T-cell (primary cell): Measurements from ENCODE around the gene HEATR5B. TPM values are rescaled to one million over a fixed set of nuclear protein-coding genes. Genes with fewer than 3 reads are reported as not detected.
"Not testable (repeated sequence)": the region's sequence is repeated elsewhere in the genome, so short reads cannot be mapped to it uniquely, and the experiment has no call there.

Source experiments
- ATAC-seq, 4 experiments: fragments of 200-7000 bp in 3 of 4; fragments of 150-1000 bp in 1 of 4; cut with Tn5 transposase; replicated peaks in 1 of 4; 1 replicate in 3 of 4; 2 replicates in 1 of 4; pipeline ENCODE4 v1.10.0; 2021; ENCODE audit warnings: moderate library complexity in 3 of 4, mild to moderate bottlenecking in 2 of 4, moderate number of reproducible peaks in 1 of 4
- CTCF ChIA-PET, 2 donors: fragments of 300-600 bp; sonication (Branson Sonifier 250); formaldehyde crosslinking; loops; one replicate each; lab custom pipeline; 2022; ENCODE audit warnings: antibody characterized with exemption in 2 of 2; lab: Charles Lee
- POLR2A ChIA-PET, 2 donors: fragments of 300-600 bp; sonication (Branson Sonifier 250); formaldehyde crosslinking; loops; one replicate each; lab custom pipeline; 2022; ENCODE audit warnings: antibody characterized with exemption in 2 of 2; lab: Charles Lee
- DNase-seq, 35 experiments: peaks; one replicate each; pipeline versions ENCODE4 v3.0.0 to v3.0.0-alpha.2; 2013 to 2023
- H3K27ac ChIP-seq: one replicate; pipeline ENCODE4 v1.5.1; 2013; ENCODE audit warnings: low read length
- H3K27me3 ChIP-seq, 2 experiments: replicated peaks in 1 of 2; 1 replicate in 1 of 2; 2 replicates in 1 of 2; pipeline versions ENCODE4 v1.6.1 to v1.7.0; 2013; ENCODE audit warnings: low read length in 1 of 2, mixed read lengths in 1 of 2; ENCODE audit not compliant: control insufficient read depth in 2 of 2, insufficient read depth in 2 of 2; ENCODE audit errors: extremely low read depth in 1 of 2
- H3K36me3 ChIP-seq, 2 donors: 1 replicate in 1 of 2; 2 replicates in 1 of 2; pipeline versions ENCODE4 v1.6.1 to v1.7.0; 2013; ENCODE audit warnings: low read length in 1 of 2; ENCODE audit not compliant: control insufficient read depth in 2 of 2, insufficient read depth in 1 of 2; ENCODE audit errors: extremely low read depth in 1 of 2
- H3K4me1 ChIP-seq, 2 experiments: 1 replicate in 1 of 2; 2 replicates in 1 of 2; pipeline versions ENCODE4 v1.6.1 to v1.7.0; 2013; ENCODE audit warnings: low read length in 2 of 2, mixed read lengths in 1 of 2; ENCODE audit not compliant: insufficient read depth in 2 of 2, control insufficient read depth in 1 of 2; ENCODE audit errors: extremely low read depth in 1 of 2
- H3K4me3 ChIP-seq, 2 donors: 1 replicate in 1 of 2; 2 replicates in 1 of 2; pipeline versions ENCODE4 v1.5.1 to v1.7.0; 2013; ENCODE audit warnings: mild to moderate bottlenecking in 2 of 2, low read length in 1 of 2, moderate library complexity in 1 of 2; ENCODE audit not compliant: control insufficient read depth in 1 of 2; ENCODE audit errors: extremely low read depth in 1 of 2
- H3K9me3 ChIP-seq: 2 replicates; pipeline ENCODE4 v1.7.0; 2013
- H3K27ac Mint-ChIP-seq, 2 donors: one replicate each; pipeline ENCODE4 v1.8.0; 2020 to 2021; ENCODE audit warnings: mild to moderate bottlenecking in 2 of 2, mixed read lengths in 2 of 2
- H3K27me3 Mint-ChIP-seq, 2 donors: one replicate each; pipeline ENCODE4 v1.8.0; 2021 to 2022; ENCODE audit warnings: mixed read lengths in 2 of 2
- H3K36me3 Mint-ChIP-seq: one replicate; pipeline ENCODE4 v1.8.0; 2021; ENCODE audit warnings: mixed read lengths
- H3K4me1 Mint-ChIP-seq, 3 donors: one replicate each; pipeline ENCODE4 v1.8.0; 2020 to 2022; ENCODE audit warnings: mixed read lengths in 3 of 3, mild to moderate bottlenecking in 1 of 3
- H3K4me3 Mint-ChIP-seq, 3 donors: one replicate each; pipeline ENCODE4 v1.8.0; 2020 to 2022; ENCODE audit warnings: mild to moderate bottlenecking in 3 of 3, mixed read lengths in 3 of 3, moderate library complexity in 3 of 3
- H3K9me3 Mint-ChIP-seq, 3 donors: one replicate each; pipeline ENCODE4 v1.8.0; 2020 to 2022; ENCODE audit warnings: mixed read lengths in 3 of 3
- WGBS: methylation state at CpG from one replicate; pipeline ENCODE4 v1.1.5; 2013; ENCODE audit warnings: missing lambda C conversion rate; ENCODE audit not compliant: insufficient coverage; 5-methylcytosine and 5-hydroxymethylcytosine counted together
- total RNA-seq, 35 experiments: library from RNA in 6 of 35; stranded (reverse) in 6 of 35; fragments of 120-200 nt in 1 of 35; gene quantifications; one replicate each; pipeline versions ENCODE4 v1.2.1 to v1.2.4 and lab custom pipeline; 2013 to 2026

HEATR5B gene
- total RNA-seq, 5 donors from 2014 or later (not counting 1 experiment from before 2014, with no cell fraction given) = 35.5 to 41.2 (median 41.0) TPM

DNA sequence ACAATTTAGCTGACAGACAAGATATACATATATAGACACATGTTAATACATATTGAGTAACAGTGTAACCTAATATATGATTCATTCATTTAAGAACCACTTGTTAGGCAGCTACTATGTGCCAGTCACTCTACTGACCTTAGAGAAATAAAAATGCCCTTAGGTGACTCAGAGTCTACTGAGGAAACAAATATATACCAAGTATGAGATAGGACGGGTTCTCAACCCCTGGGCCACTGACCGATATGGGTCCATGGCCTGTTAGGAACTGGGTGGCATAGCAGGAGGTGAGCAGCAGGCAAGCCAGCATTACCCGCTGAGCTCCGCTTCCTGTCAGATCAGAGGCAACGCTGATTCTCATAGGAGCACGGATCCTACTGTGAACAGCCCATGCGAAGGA is 132.6 kb downstream of the HEATR5B start:
- no peaks in the 10 kb centered on the region for H3K9me3 ChIP-seq
- H3K27ac ChIP-seq = no peak overlapping the region
- POLR2A ChIA-PET = interaction anchor here in 1 of 2 donors (0.7 kb wide), 1 partner anchor 1082 kb away, joined by 12 read pairs; no protein-coding TSS in a partner anchor
- Mint-ChIP-seq H3K4me3 (no peak overlapping the region), H3K27ac (peak overlapping the region in 1 of 2 donors; percentile 48), H3K36me3 (peaks cover 13% of the 10 kb centered on the region), H3K27me3 (no peaks in the 10 kb centered on the region), H3K9me3 (no peaks in the 10 kb centered on the region), H3K4me1 (peaks cover 53 to 61% (median 58%) of the 10 kb centered on the region in 3 donors)
- CTCF ChIA-PET = no interaction called here
- ATAC-seq (no peak), DNase-seq (no peak)
- whole genome bisulfite sequencing = 84% methylated on average over 4 of the region's 7 CpGs
- H3K27me3 ChIP-seq = no peaks in the 10 kb centered on the region
- peaks cover 0 to 2% of the 10 kb centered on the region in 2 experiments for H3K4me1 ChIP-seq
- no peak overlapping the region for H3K4me3 ChIP-seq
- H3K36me3 ChIP-seq = peaks cover 0 to 8% of the 10 kb centered on the region in 2 donors

DNA sequence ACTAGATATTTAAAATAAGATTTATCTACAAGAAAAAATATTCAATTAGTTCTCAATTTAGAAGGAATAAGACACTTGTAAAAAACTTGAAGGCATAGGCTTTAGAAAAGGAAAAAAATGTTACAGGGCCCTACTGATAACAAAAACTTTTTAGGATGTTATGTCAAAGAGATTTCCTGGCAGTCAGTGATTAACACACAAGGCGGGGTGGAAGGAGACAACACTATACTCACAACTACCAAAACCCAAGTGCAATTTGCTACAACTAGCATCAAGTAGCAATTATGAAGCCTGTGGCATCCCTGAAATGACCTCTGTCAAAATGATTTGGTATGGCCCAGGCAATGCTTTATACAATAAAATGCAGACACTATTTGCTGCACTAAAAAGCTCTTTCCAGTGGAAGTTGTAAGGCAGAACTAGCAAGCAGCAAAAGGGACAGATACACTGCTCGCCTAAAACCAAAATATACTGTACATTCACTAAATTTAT is 133.1 kb downstream of the HEATR5B start:
- ChIA-PET POLR2A (no interaction called here), CTCF (no interaction called here)
- Histone ChIP-seq H3K4me1 (peaks cover 0 to 2% of the 10 kb centered on the region in 2 experiments), H3K4me3 (no peak overlapping the region), H3K27me3 (no peaks in the 10 kb centered on the region), H3K36me3 (peaks cover 0 to 8% of the 10 kb centered on the region in 2 donors), H3K9me3 (no peaks in the 10 kb centered on the region), H3K27ac (no peak overlapping the region)
- no peak overlapping the region for H3K4me3 Mint-ChIP-seq
- DNase-seq = no peak
- H3K9me3 Mint-ChIP-seq = no peaks in the 10 kb centered on the region
- H3K27me3 Mint-ChIP-seq = no peaks in the 10 kb centered on the region
- no CpG with 5 or more reads among the region's 2 CpGs for WGBS
- ATAC-seq = no peak
- peak overlapping the region in 1 of 2 donors; percentile 29 for H3K27ac Mint-ChIP-seq
- peaks cover 49 to 58% (median 56%) of the 10 kb centered on the region in 3 donors for H3K4me1 Mint-ChIP-seq
- H3K36me3 Mint-ChIP-seq = peaks cover 13% of the 10 kb centered on the region

DNA sequence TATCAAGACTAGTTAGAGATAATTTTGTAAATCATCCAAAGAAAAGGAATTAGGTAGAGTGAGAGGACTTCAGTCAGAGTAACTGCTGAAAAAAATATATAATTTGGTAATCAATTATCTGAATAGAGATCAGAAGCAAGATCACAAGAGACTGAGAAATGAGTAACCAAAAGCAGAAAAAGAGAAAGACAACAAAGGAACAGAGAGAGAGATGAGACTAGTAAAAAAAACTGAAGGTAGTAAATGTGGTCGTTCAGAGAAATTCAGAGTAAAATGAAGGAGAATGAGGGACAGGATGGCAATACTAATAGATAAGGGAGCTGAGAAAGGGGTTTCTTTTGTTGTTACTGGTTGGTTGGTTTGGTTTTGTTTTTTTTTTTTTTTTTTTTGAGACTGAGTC is 134.3 kb downstream of the HEATR5B start:
- H3K36me3 Mint-ChIP-seq = peaks cover 11% of the 10 kb centered on the region
- ATAC-seq = no peak
- 67% methylated on average over 1 of the region's 1 CpG for WGBS
- H3K27me3 ChIP-seq = no peaks in the 10 kb centered on the region
- H3K4me1 Mint-ChIP-seq = peaks cover 40 to 47% (median 47%) of the 10 kb centered on the region in 3 donors
- H3K27me3 Mint-ChIP-seq = no peaks in the 10 kb centered on the region
- no peaks in the 10 kb centered on the region for H3K9me3 Mint-ChIP-seq
- POLR2A ChIA-PET = interaction anchor here in 1 of 2 donors (0.5 kb wide), 1 partner anchor 349 kb away, joined by 3 read pairs; no protein-coding TSS in a partner anchor
- peaks cover 0 to 2% of the 10 kb centered on the region in 2 experiments for H3K4me1 ChIP-seq
- H3K27ac Mint-ChIP-seq = peak overlapping the region in 1 of 2 donors; percentile 66
- no peak overlapping the region for H3K27ac ChIP-seq
- DNase-seq = no peak
- H3K4me3 ChIP-seq = no peak overlapping the region
- H3K36me3 ChIP-seq = peaks cover 0 to 8% of the 10 kb centered on the region in 2 donors
- H3K9me3 ChIP-seq = no peaks in the 10 kb centered on the region
- CTCF ChIA-PET = interaction anchor here in 1 of 2 donors (0.7 kb wide), 1 partner anchor 97 kb away, joined by 3 read pairs; no protein-coding TSS in a partner anchor
- no peak overlapping the region for H3K4me3 Mint-ChIP-seq

DNA sequence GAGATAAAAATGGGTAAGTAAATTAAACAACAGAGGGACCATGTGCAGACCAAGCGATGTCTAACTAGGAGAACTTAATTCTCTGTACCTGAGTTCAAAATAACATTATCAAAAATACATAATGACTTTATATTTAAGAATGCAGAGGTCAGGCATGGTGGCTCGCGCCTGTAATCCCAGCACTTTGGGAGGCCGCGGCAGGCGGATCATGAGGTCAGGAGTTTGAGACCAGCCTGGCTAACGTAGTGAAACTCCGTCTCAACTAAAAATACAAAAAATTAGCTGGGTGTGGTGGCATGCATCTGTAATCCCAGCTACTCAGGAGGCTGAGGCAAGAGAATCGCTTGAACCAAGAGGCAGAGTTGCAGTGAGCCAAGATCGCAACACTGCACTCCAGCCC is 138.9 kb downstream of the HEATR5B start:
- DNase-seq = not testable (repeated sequence)

DNA sequence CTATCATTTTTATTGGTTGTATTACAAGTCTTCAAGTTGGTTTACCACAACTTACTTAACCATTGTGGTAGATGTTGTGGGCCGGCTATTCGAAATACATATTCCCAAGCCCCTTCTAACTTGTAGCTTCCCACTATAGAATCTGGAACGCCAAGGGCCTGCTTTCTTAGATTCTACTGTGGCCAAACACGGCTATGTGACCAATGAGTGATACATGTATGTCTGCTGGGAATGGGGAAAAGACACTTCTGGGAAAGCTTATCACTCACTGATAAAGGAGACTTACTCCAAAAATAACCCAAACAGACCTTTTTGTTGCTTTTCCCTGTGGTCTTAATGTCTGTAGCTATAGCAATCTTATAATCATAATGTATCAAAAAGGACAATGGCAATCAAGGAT is 142.3 kb downstream of the HEATR5B start:
- no peak overlapping the region for H3K27ac ChIP-seq
- H3K4me1 Mint-ChIP-seq = peaks cover 2 to 7% (median 6%) of the 10 kb centered on the region in 3 donors
- DNase-seq = no peak
- ChIA-PET CTCF (no interaction called here), POLR2A (no interaction called here)
- H3K27me3 ChIP-seq = no peaks in the 10 kb centered on the region
- H3K27ac Mint-ChIP-seq = no peak overlapping the region
- no peaks in the 10 kb centered on the region for H3K9me3 ChIP-seq
- no peaks in the 10 kb centered on the region for H3K27me3 Mint-ChIP-seq
- H3K36me3 Mint-ChIP-seq = peaks cover 7% of the 10 kb centered on the region
- ATAC-seq = no peak
- WGBS = no CpG with 5 or more reads among the region's 4 CpGs
- no peaks in the 10 kb centered on the region for H3K9me3 Mint-ChIP-seq
- no peak overlapping the region for H3K4me3 Mint-ChIP-seq
- H3K36me3 ChIP-seq = peaks cover 0 to 2% of the 10 kb centered on the region in 2 donors
- H3K4me1 ChIP-seq = peaks cover 0 to 2% of the 10 kb centered on the region in 2 experiments
- no peak overlapping the region for H3K4me3 ChIP-seq

More for the DNA sequence above, 138.9 kb downstream of the HEATR5B start:
- H3K27ac ChIP-seq, H3K9me3 Mint-ChIP-seq, POLR2A ChIA-PET, H3K27me3 Mint-ChIP-seq, H3K4me3 Mint-ChIP-seq, H3K27me3 ChIP-seq, H3K4me1 ChIP-seq, H3K4me3 ChIP-seq, H3K36me3 Mint-ChIP-seq, CTCF ChIA-PET, H3K36me3 ChIP-seq, ATAC-seq, H3K27ac Mint-ChIP-seq, H3K9me3 ChIP-seq: not testable (repeated sequence)
- H3K4me1 Mint-ChIP-seq = peaks cover 17 to 24% (median 20%) of the 10 kb centered on the region in 3 donors
- no CpG with 5 or more reads among the region's 10 CpGs for WGBS

DNA sequence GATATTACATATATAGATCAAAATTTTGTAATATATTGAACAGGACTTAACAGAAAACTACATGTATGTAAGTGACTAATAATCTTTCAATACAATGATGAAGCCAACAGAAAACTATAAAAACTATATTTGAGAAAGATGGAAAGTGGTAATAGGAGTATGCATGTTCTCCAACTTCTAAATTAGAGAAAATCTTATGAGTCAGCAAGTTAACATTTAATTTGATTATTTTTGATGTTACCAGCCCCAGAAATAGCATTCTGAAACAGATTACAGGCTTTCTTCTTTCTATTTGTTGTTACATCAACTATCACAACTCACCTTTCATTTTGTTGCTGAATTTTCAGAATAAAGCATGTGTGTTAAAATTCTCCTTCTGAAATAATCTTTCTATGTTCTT is 147.6 kb downstream of the HEATR5B start:
- H3K9me3 ChIP-seq, POLR2A ChIA-PET, CTCF ChIA-PET, H3K27me3 ChIP-seq, H3K27me3 Mint-ChIP-seq, H3K4me1 ChIP-seq, H3K4me3 ChIP-seq, H3K9me3 Mint-ChIP-seq, H3K36me3 ChIP-seq, DNase-seq, H3K27ac Mint-ChIP-seq, ATAC-seq, H3K27ac ChIP-seq, H3K4me3 Mint-ChIP-seq: not testable (repeated sequence)
- peaks cover 20 to 25% (median 22%) of the 10 kb centered on the region in 3 donors for H3K4me1 Mint-ChIP-seq
- peaks cover 13% of the 10 kb centered on the region for H3K36me3 Mint-ChIP-seq
